ENCODE results near the gene HOXA1.

Gene HOXA1

DNA sequence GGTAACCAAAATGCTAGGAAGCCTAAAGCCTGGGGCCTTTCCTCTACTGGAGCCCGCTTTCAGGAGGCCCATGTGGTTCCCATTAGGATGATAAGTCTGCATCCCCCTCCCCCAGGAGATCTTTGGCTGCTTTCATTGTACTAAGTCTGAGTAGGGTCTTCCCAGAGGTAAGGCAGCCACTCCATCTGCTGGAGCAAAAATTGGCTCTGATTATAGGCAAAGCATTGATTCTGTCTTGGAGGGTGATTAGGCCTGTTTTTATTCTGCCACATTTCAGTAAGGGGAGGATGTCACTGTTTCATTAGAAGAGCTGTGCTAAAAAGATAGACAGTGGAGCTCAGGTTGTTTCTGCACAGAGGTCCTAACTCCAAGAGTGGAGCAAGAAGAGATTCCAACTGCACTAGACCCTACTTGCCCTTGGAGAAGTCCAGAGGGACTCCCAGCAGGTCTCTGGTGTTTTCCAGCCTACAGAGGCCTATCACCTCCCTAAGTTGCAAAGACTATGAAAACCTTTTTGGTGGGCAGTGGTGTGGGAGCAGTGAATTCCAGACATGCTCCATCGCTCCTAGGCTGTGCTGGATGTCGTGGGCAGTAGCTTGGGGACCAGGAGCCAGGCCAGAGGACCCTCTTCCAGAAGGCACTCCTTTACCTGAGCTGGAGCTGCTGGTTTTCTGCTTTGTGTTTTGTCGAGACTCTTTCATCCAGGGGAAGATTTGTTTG lies 13.8 kb upstream of the HOXA1 start:
- peak overlapping the region; percentile 83 to 96 (median 86) for H3K4me3 Mint-ChIP-seq
- H3K4me1 Mint-ChIP-seq, result peaks cover 72% of the 10 kb centered on the region
- H3K27me3 Mint-ChIP-seq (ENCODE audit: low read depth), result peaks cover 17% of the 10 kb centered on the region
- no peaks in the 10 kb centered on the region for H3K9me3 Mint-ChIP-seq
- peaks cover 43% of the 10 kb centered on the region for H3K36me3 Mint-ChIP-seq (ENCODE audit: low read depth)
- peak overlapping the region; percentile 99 to 100 (median 100) for H3K27ac Mint-ChIP-seq
- TF ChIP-seq CTCF (IDR thresholded peaks at IDR 0.05; ENCODE audit: unreplicated experiment in 3 of 3), result no peak

DNA sequence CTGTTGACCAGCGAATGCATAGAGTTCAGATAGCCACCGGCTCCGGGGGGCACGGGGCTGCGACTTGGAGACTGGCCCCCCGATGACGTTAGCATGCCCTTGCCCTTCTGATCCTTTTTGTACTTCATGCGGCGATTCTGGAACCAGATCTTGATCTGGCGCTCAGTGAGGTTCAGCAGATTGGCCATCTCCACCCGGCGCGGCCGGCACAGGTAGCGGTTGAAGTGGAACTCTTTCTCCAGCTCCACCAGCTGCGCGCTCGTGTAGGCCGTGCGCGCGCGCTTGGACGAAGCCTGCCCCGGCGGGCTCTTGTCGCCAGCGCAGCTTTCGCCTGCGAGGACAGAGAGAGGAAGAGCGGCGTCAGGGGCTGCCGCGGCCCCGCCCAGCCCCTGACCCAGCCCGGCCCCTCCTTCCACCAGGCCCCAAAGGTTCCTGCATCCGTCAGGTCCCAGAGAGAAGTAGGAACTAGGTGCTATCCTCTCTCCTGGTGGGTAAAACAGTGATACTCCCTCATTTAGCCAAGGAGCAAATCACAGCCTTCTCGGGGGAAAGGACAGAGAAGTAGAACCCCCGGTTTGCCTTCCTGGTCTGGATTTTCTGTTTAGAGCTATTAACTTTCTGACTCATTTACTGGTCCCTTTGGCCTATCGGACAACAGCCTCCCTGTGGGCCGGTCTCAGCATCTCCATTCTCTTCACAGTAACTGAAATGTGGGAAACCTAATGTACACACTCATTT lies 12.8 kb upstream of the HOXA1 start:
- Mint-ChIP-seq H3K27me3 (ENCODE audit: low read depth) (peaks cover 18% of the 10 kb centered on the region), H3K36me3 (ENCODE audit: low read depth) (peaks cover 43% of the 10 kb centered on the region), H3K4me3 (peak overlapping the region; percentile 83 to 96 (median 86)), H3K27ac (peak overlapping the region; percentile 99 to 100 (median 100)), H3K9me3 (no peaks in the 10 kb centered on the region), H3K4me1 (peaks cover 78% of the 10 kb centered on the region)
- no peak for TF ChIP-seq CTCF (IDR thresholded peaks at IDR 0.05; ENCODE audit: unreplicated experiment in 3 of 3)

GRCh38 chr7:27107391-27108381 lies 11.9 kb upstream of the HOXA1 start:
- H3K27ac Mint-ChIP-seq, result peak overlapping the region; percentile 99 to 100 (median 100)
- H3K4me3 Mint-ChIP-seq, result peak overlapping the region; percentile 83 to 96 (median 86)
- H3K36me3 Mint-ChIP-seq (ENCODE audit: low read depth), result peaks cover 39% of the 10 kb centered on the region
- no peaks in the 10 kb centered on the region for H3K9me3 Mint-ChIP-seq
- no peak for TF ChIP-seq CTCF (IDR thresholded peaks at IDR 0.05; ENCODE audit: unreplicated experiment in 3 of 3)
- H3K4me1 Mint-ChIP-seq, result peaks cover 86% of the 10 kb centered on the region
- H3K27me3 Mint-ChIP-seq (ENCODE audit: low read depth), result peaks cover 24% of the 10 kb centered on the region

GRCh38 chr7:27106901-27107240 lies 11.1 kb upstream of the HOXA1 start:
- Mint-ChIP-seq H3K36me3 (ENCODE audit: low read depth) (peaks cover 38% of the 10 kb centered on the region), H3K9me3 (no peaks in the 10 kb centered on the region), H3K27ac (peak overlapping the region; percentile 99 to 100 (median 100)), H3K27me3 (ENCODE audit: low read depth) (peaks cover 28% of the 10 kb centered on the region), H3K4me1 (peaks cover 85% of the 10 kb centered on the region), H3K4me3 (peak overlapping the region; percentile 83 to 96 (median 85))
- no peak for TF ChIP-seq CTCF (IDR thresholded peaks at IDR 0.05; ENCODE audit: unreplicated experiment in 3 of 3)

GRCh38 chr7:27106181-27106900 lies 10.5 kb upstream of the HOXA1 start:
- Mint-ChIP-seq H3K9me3 (no peaks in the 10 kb centered on the region), H3K27me3 (ENCODE audit: low read depth) (peaks cover 34% of the 10 kb centered on the region), H3K36me3 (ENCODE audit: low read depth) (peaks cover 39% of the 10 kb centered on the region), H3K4me3 (peak overlapping the region; percentile 83 to 96 (median 85)), H3K27ac (peak overlapping the region; percentile 99 to 100 (median 100)), H3K4me1 (peaks cover 85% of the 10 kb centered on the region)
- no peak for TF ChIP-seq CTCF (IDR thresholded peaks at IDR 0.05; ENCODE audit: unreplicated experiment in 3 of 3)

All from nephron (organoid).